Gastrocnemius medialis (tissue), 4 donors: ENCODE data around the gene JAKMIP1. TPM values are rescaled to one million over a fixed set of nuclear protein-coding genes. Genes with fewer than 3 reads are reported as not detected.

Experiments
- ATAC-seq, 2 donors: fragments of 150-250 bp; one replicate each; pipeline ENCODE4 v1.9.1; 2016
- DNase-seq, 2 donors: peaks; one replicate each; pipeline ENCODE4 v3.0.0-alpha.2; 2019
- H3K27ac ChIP-seq, 4 donors: fragments of 200-600 bp; sonication (generic); 1 replicate in 1 of 4; 2 replicates in 3 of 4; pipeline ENCODE4 v1.5.1; 2016 to 2018; ENCODE audit warnings: mild to moderate bottlenecking in 2 of 4, moderate library complexity in 1 of 4
- H3K27me3 ChIP-seq, 3 donors: fragments of 200-600 bp; sonication (generic) in 2 of 3; 1 replicate in 1 of 3; 2 replicates in 2 of 3; pipeline versions ENCODE4 v1.5.1 to v1.6.0; 2016 to 2019; ENCODE audit warnings: mild to moderate bottlenecking in 1 of 3, moderate library complexity in 1 of 3
- H3K36me3 ChIP-seq, 2 donors: fragments of 200-600 bp; sonication (generic) in 1 of 2; one replicate each; pipeline ENCODE4 v1.5.1; 2017 to 2018
- H3K4me1 ChIP-seq, 2 donors: fragments of 200-600 bp; sonication (generic) in 1 of 2; one replicate each; pipeline ENCODE4 v1.5.1; 2016 to 2017; ENCODE audit warnings: mild to moderate bottlenecking in 2 of 2
- H3K4me3 ChIP-seq, 4 donors: fragments of 200-600 bp; sonication (generic) in 3 of 4; 1 replicate in 1 of 4; 2 replicates in 3 of 4; pipeline ENCODE4 v1.5.1; 2016 to 2019; ENCODE audit warnings: mild to moderate bottlenecking in 2 of 4
- H3K9me3 ChIP-seq, 3 donors: fragments of 200-600 bp; sonication (generic) in 2 of 3; 1 replicate in 1 of 3; 2 replicates in 2 of 3; pipeline ENCODE4 v1.5.1; 2016 to 2019
- POLR2A ChIP-seq, 2 donors: fragments of 450-650 bp; IDR thresholded peaks; one replicate each; pipeline ENCODE4 v1.6.1; 2017; ENCODE audit warnings: antibody characterized with exemption in 2 of 2, mild to moderate bottlenecking in 2 of 2, moderate library complexity in 2 of 2
- in situ Hi-C, 4 donors: fragments of 200-750 bp; cut with MboI; loops; one replicate each; pipeline versions ENCODE4 v1.15.0 to v1.8.0; 2017; ENCODE audit warnings: low sequenced_read_pairs in 4 of 4
- intact Hi-C: fragments of 100-400 bp; cut with DNase I; formaldehyde crosslinking; loops from one replicate; pipeline ENCODE4 v1.15.1; 2023; ENCODE audit warnings: low total_unique reads
- total RNA-seq, 4 donors: library from RNA; depleted of rRNA; stranded (reverse); fragments of >200 nt; gene quantifications; one replicate each; pipeline versions ENCODE4 v1.1.0 to v1.2.3, GENCODE V29; 2016
- TF ChIP-seq, protein P1 (sequence below), 5 experiments: fragments of 450-650 bp in 3 of 5; fragments of 200-600 bp in 2 of 5; sonication (generic) in 2 of 5; IDR thresholded peaks in 4 of 5; conservative IDR thresholded peaks in 1 of 5; 1 replicate in 4 of 5; 2 replicates in 1 of 5; pipeline ENCODE4 v1.5.1; 2016 to 2019; ENCODE audit warnings: antibody characterized with exemption in 5 of 5, mild to moderate bottlenecking in 3 of 5, moderate library complexity in 3 of 5

JAKMIP1 gene
- total RNA-seq, 4 donors from 2014 or later, result 0.62 TPM; not detected in 3

DNA sequence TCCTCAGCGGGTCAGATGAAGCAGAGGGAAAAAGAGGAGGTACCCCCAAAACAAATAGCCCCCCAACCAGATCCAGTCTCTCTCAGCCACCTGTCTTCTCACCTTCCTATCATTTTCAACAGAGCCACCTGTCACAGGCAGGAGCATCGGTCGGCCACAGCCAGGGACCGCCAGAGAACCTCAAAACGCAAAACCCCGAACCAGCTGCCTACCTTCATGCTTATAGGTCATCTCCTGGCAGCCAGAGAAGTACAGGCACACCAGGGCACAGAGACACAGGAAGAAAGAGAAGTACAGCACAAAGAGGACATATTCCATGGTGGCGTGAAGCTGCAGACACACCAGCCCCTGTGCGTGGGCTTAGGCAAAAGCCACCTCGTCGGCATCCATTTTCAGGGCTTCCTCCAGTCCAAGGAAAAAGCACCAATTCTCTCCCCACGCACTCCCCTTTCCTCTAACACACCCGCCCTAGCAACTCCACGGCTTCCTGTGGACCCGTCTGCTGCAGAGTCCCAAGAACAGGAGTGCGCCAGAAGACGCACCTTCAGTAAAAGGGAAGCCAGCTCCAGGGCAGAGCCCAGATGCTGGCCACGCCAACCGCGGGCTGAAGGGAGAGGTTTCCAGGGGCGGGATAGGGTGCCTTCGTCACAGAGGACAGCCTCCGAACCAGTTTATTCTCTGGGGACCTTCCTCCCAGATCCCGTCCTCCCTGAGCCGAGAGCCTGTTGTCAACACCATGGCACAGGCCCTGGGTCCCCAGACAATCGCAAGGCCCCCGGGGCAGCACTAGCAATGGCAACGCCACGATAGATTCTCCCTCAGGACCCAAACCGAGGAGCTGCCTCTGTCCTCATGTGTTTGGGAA is 130.3 kb downstream of the JAKMIP1 start:
- Histone ChIP-seq H3K27ac (no peak overlapping the region), H3K4me3 (no peak overlapping the region), H3K36me3 (no peaks in the 10 kb centered on the region), H3K9me3 (no peaks in the 10 kb centered on the region), H3K27me3 (peaks cover 0 to 2% (median 0%) of the 10 kb centered on the region in 3 donors), H3K4me1 (no peaks in the 10 kb centered on the region)
- TF ChIP-seq, protein P1, sequence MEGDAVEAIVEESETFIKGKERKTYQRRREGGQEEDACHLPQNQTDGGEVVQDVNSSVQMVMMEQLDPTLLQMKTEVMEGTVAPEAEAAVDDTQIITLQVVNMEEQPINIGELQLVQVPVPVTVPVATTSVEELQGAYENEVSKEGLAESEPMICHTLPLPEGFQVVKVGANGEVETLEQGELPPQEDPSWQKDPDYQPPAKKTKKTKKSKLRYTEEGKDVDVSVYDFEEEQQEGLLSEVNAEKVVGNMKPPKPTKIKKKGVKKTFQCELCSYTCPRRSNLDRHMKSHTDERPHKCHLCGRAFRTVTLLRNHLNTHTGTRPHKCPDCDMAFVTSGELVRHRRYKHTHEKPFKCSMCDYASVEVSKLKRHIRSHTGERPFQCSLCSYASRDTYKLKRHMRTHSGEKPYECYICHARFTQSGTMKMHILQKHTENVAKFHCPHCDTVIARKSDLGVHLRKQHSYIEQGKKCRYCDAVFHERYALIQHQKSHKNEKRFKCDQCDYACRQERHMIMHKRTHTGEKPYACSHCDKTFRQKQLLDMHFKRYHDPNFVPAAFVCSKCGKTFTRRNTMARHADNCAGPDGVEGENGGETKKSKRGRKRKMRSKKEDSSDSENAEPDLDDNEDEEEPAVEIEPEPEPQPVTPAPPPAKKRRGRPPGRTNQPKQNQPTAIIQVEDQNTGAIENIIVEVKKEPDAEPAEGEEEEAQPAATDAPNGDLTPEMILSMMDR (IDR thresholded peaks at IDR 0.05 in 4 of 5, conservative IDR thresholded peaks at IDR 0.05 in 1 of 5), result no peak
- no peak for TF ChIP-seq POLR2A (IDR thresholded peaks at IDR 0.05)
- DNase-seq, result no peak
- in situ Hi-C loops, result no loop called here
- intact Hi-C loops, result no loop called here
- no peak for ATAC-seq

DNA sequence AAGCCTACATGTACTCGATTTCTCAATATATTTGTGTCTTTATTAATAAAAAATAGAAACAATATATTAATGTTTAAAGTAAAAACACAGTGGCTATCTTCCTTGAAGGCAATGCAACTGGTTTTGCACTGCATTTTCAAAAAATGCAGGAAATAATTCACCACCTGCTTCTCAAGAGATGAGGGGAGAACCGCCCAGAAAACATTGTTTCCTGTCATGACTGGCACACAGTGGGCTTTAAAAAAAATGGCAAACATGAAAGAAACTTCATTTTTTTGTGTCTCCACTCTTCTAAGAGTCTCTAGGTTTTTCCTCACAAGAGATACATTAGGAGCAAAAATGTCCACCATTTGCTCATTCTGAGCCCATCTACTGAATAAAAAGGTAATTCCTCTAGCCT is 131.4 kb downstream of the JAKMIP1 start:
- no peak for DNase-seq
- intact Hi-C loops (no loop called here), in situ Hi-C loops (no loop called here)
- Histone ChIP-seq H3K27ac (no peak overlapping the region), H3K4me3 (no peak overlapping the region), H3K9me3 (no peaks in the 10 kb centered on the region), H3K27me3 (peaks cover 0 to 2% (median 0%) of the 10 kb centered on the region in 3 donors), H3K36me3 (no peaks in the 10 kb centered on the region), H3K4me1 (no peaks in the 10 kb centered on the region)
- TF ChIP-seq POLR2A (IDR thresholded peaks at IDR 0.05), result no peak
- TF ChIP-seq, protein P1 (IDR thresholded peaks at IDR 0.05 in 4 of 5, conservative IDR thresholded peaks at IDR 0.05 in 1 of 5), result no peak
- ATAC-seq, result no peak

DNA sequence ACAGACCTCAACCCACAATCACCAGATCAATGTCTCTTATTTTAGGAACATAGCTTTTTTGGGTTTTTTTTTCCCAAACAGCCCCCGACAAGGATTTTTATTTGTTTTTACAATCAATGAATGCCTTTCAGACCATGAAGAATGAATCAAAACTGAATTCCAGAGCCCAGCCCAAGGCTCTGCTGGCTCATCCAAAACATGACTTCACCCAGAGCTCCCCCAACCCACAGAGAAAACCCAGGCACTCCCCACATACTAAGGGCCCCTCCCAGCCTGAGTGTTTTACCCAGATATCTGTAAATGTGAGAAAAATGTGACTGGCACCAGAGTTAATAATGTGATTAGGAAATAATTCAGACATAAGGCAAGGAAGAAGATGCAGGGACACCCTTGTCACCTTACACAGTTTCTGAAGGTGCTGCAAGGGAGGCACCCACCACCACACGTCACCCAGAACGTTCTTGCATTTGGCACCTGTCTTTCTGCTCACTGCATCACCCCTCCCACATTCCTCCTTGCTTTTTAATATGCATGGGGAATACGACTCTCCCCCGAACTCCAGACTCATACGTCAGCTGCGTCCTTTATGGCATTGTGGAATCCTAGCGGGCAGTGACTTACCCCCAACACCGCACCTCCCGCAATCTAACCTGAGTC is 134.3 kb downstream of the JAKMIP1 start:
- intact Hi-C loops (no loop called here), in situ Hi-C loops (no loop called here)
- TF ChIP-seq, protein P1 (IDR thresholded peaks at IDR 0.05 in 4 of 5, conservative IDR thresholded peaks at IDR 0.05 in 1 of 5), result no peak
- no peak for TF ChIP-seq POLR2A (IDR thresholded peaks at IDR 0.05)
- no peak overlapping the region for H3K27ac ChIP-seq
- no peaks in the 10 kb centered on the region for H3K36me3 ChIP-seq
- no peaks in the 10 kb centered on the region for H3K4me1 ChIP-seq
- H3K27me3 ChIP-seq, result peaks cover 0 to 2% (median 0%) of the 10 kb centered on the region in 3 donors
- no peak for ATAC-seq
- DNase-seq, result no peak
- no peaks in the 10 kb centered on the region for H3K9me3 ChIP-seq
- no peak overlapping the region for H3K4me3 ChIP-seq

DNA sequence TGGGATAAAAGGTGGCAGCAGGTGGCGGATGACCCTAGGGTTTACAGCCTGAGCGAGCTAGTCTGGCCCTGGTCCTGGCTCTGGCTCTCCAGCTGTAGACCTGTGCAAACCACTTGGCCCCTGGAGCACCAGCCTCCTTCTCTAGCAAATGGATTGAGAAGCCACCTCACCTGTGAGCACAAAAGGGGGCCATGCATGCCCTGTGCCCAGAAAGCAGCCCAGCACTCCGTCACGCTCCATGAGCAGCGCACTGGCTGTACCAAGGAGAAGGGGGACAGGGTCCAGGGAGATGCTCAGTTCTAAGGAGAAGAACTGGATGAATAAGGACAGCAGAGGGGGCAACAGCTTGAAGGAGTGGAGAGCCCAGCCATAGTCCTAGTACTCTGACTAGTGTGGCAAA is 135.2 kb downstream of the JAKMIP1 start:
- in situ Hi-C loops (no loop called here), intact Hi-C loops (no loop called here)
- Histone ChIP-seq H3K27ac (no peak overlapping the region), H3K36me3 (no peaks in the 10 kb centered on the region), H3K9me3 (peaks cover 0 to 4% (median 0%) of the 10 kb centered on the region in 3 donors), H3K27me3 (peaks cover 0 to 2% (median 0%) of the 10 kb centered on the region in 3 donors), H3K4me1 (no peaks in the 10 kb centered on the region), H3K4me3 (no peak overlapping the region)
- DNase-seq (no peak), ATAC-seq (no peak)
- TF ChIP-seq, protein P1 (IDR thresholded peaks at IDR 0.05 in 4 of 5, conservative IDR thresholded peaks at IDR 0.05 in 1 of 5), result no peak
- TF ChIP-seq POLR2A (IDR thresholded peaks at IDR 0.05), result no peak
